Right lobe of liver (tissue), 4 donors: Measurements from ENCODE around the gene PYGO2.

ENCODE experiments used
- CTCF ChIP-seq, 4 donors: fragments of 200-600 bp in 3 of 4; fragments of 450-650 bp in 1 of 4; IDR thresholded peaks; one replicate each; pipeline versions ENCODE4 v1.5.1 to v1.8.0; 2016 to 2022; ENCODE audit warnings: antibody characterized with exemption in 4 of 4, mild to moderate bottlenecking in 2 of 4
- POLR2A ChIP-seq: fragments of 450-650 bp; IDR thresholded peaks from one replicate; pipeline ENCODE4 v1.6.1; 2017; ENCODE audit warnings: antibody characterized with exemption, mild to moderate bottlenecking
- donor health status: DM: no; HTN: no; CAD: no.
- donor health status: DM: no; HTN: no; CAD: no.
- donor health status: DM: no; HTN: yes; CAD: no.

- TF ChIP-seq CTCF (IDR thresholded peaks at IDR 0.05) (no peak), POLR2A (no peak)
These were observed 25.6 kb downstream of the PYGO2 start for GRCh38 chr1:154935749-154936554.
